ENCODE measurements around the gene CDK15. TPM values are rescaled to one million over a fixed set of nuclear protein-coding genes. Genes with fewer than 3 reads are reported as not detected.

CDK15 gene
- total and polyA plus RNA-seq, 4 donors = 0.22 to 0.55 (median 0.40) TPM

- Histone ChIP-seq H3K27me3 (ENCODE audit: control insufficient read depth, insufficient read depth, low read length) (peaks cover 4% of the 10 kb centered on the region), H3K27ac (ENCODE audit: low read depth, low read length) (no peak overlapping the region), H3K36me3 (ENCODE audit: control insufficient read depth, insufficient read depth, low read length) (no peaks in the 10 kb centered on the region), H3K9me3 (ENCODE audit: control insufficient read depth, insufficient read depth, low read length) (no peaks in the 10 kb centered on the region), H3K4me1 (ENCODE audit: control insufficient read depth, insufficient read depth, low read length) (peaks cover 39% of the 10 kb centered on the region), H3K4me3 (ENCODE audit: low read depth, low read length) (no peak overlapping the region)
- WGBS (ENCODE audit: insufficient coverage) = 80% methylated on average over 1 of the region's 4 CpGs
- DNase-seq (ENCODE audit: low read depth in 4 of 6, low spot score in 6 of 6) = no peak
These were observed 131.0 kb downstream of the CDK15 start for GRCh38 chr2:201937343-201937742.

- no peak for DNase-seq (ENCODE audit: low read depth in 4 of 6, low spot score in 6 of 6)
- Histone ChIP-seq H3K36me3 (ENCODE audit: control insufficient read depth, insufficient read depth, low read length) (no peaks in the 10 kb centered on the region), H3K4me1 (ENCODE audit: control insufficient read depth, insufficient read depth, low read length) (peaks cover 33% of the 10 kb centered on the region), H3K9me3 (ENCODE audit: control insufficient read depth, insufficient read depth, low read length) (no peaks in the 10 kb centered on the region), H3K4me3 (ENCODE audit: low read depth, low read length) (no peak overlapping the region), H3K27me3 (ENCODE audit: control insufficient read depth, insufficient read depth, low read length) (peaks cover 1% of the 10 kb centered on the region), H3K27ac (ENCODE audit: low read depth, low read length) (no peak overlapping the region)
- WGBS (ENCODE audit: insufficient coverage) = 100% methylated on average over 1 of the region's 2 CpGs
These were observed 131.9 kb downstream of the CDK15 start for GRCh38 chr2:201938156-201938775.

- H3K4me3 ChIP-seq (ENCODE audit: low read depth, low read length) = no peak overlapping the region
- H3K27me3 ChIP-seq (ENCODE audit: control insufficient read depth, insufficient read depth, low read length) = no peaks in the 10 kb centered on the region
- H3K27ac ChIP-seq (ENCODE audit: low read depth, low read length) = no peak overlapping the region
- WGBS (ENCODE audit: insufficient coverage) = no CpG with 5 or more reads among the region's 9 CpGs
- H3K4me1 ChIP-seq (ENCODE audit: control insufficient read depth, insufficient read depth, low read length) = peaks cover 30% of the 10 kb centered on the region
- peak in 1 of 6 donors; percentile 32 for DNase-seq (ENCODE audit: low read depth in 4 of 6, low spot score in 6 of 6)
- H3K9me3 ChIP-seq (ENCODE audit: control insufficient read depth, insufficient read depth, low read length) = no peaks in the 10 kb centered on the region
- H3K36me3 ChIP-seq (ENCODE audit: control insufficient read depth, insufficient read depth, low read length) = no peaks in the 10 kb centered on the region
These were observed 132.4 kb downstream of the CDK15 start for GRCh38 chr2:201938781-201939180.

GRCh38 chr2:201939453-201939941, 133.2 kb downstream of the CDK15 start:
- 20% methylated on average over 9 of the region's 9 CpGs for WGBS (ENCODE audit: insufficient coverage)
- peak in 4 of 6 donors; percentile 40 to 92 (median 72) for DNase-seq (ENCODE audit: low read depth in 4 of 6, low spot score in 6 of 6)
- Histone ChIP-seq H3K27me3 (ENCODE audit: control insufficient read depth, insufficient read depth, low read length) (no peaks in the 10 kb centered on the region), H3K36me3 (ENCODE audit: control insufficient read depth, insufficient read depth, low read length) (no peaks in the 10 kb centered on the region), H3K9me3 (ENCODE audit: control insufficient read depth, insufficient read depth, low read length) (no peaks in the 10 kb centered on the region), H3K4me3 (ENCODE audit: low read depth, low read length) (no peak overlapping the region), H3K4me1 (ENCODE audit: control insufficient read depth, insufficient read depth, low read length) (peaks cover 24% of the 10 kb centered on the region), H3K27ac (ENCODE audit: low read depth, low read length) (no peak overlapping the region)

- Histone ChIP-seq H3K4me3 (ENCODE audit: low read depth, low read length) (no peak overlapping the region), H3K36me3 (ENCODE audit: control insufficient read depth, insufficient read depth, low read length) (no peaks in the 10 kb centered on the region), H3K9me3 (ENCODE audit: control insufficient read depth, insufficient read depth, low read length) (no peaks in the 10 kb centered on the region), H3K27ac (ENCODE audit: low read depth, low read length) (no peak overlapping the region), H3K27me3 (ENCODE audit: control insufficient read depth, insufficient read depth, low read length) (no peaks in the 10 kb centered on the region), H3K4me1 (ENCODE audit: control insufficient read depth, insufficient read depth, low read length) (peaks cover 24% of the 10 kb centered on the region)
- no peak for DNase-seq (ENCODE audit: low read depth in 4 of 6, low spot score in 6 of 6)
- 89% methylated on average over 5 of the region's 5 CpGs for WGBS (ENCODE audit: insufficient coverage)
These were observed 136.2 kb downstream of the CDK15 start for GRCh38 chr2:201942531-201942930.

Small RNAs within 50 kb of the gene (small RNA-seq; reads per million reads assigned to genes)
- gene RF00019 (ENCODE audit: low replicate concordance) (not detected), gene RNU6-440P (ENCODE audit: low replicate concordance) (not detected), gene UBE2V1P11 (ENCODE audit: low replicate concordance) (not detected)

Other genes with a start within 250 kb of the CDK15 start
- 10 to 100 TPM; 45.3 to 55.4 TPM for gene TMEM237, start 163.0 kb upstream of the CDK15 start, total RNA-seq
- gene TMEM237, start 163.0 kb upstream of the CDK15 start, polyA plus RNA-seq (ENCODE audit: insufficient read length in 2 of 2) = 10 to 100 TPM; 44.9 to 47.2 TPM
- under 1 TPM; 0.22 to 0.89 TPM for gene MPP4, start 107.9 kb upstream of the CDK15 start, total RNA-seq
- under 1 TPM; 0.22 to 0.33 TPM for gene MPP4, start 107.9 kb upstream of the CDK15 start, polyA plus RNA-seq (ENCODE audit: insufficient read length in 2 of 2)
- gene ALS2, start 25.6 kb upstream of the CDK15 start, total RNA-seq = 10 to 100 TPM; 30.9 to 42.1 TPM
- 10 to 100 TPM; 21.7 to 24.8 TPM for gene ALS2, start 25.6 kb upstream of the CDK15 start, polyA plus RNA-seq (ENCODE audit: insufficient read length in 2 of 2)
- gene FZD7, start 227.3 kb downstream of the CDK15 start, total RNA-seq = 10 to 100 TPM; 18.5 to 26.4 TPM
- 10 to 100 TPM; 20.5 to 25.2 TPM for gene FZD7, start 227.3 kb downstream of the CDK15 start, polyA plus RNA-seq (ENCODE audit: insufficient read length in 2 of 2)

Measured in spinal cord (tissue), 10 donors.